ENCODE data around the gene SIX1.

The SIX1 gene

DNA sequence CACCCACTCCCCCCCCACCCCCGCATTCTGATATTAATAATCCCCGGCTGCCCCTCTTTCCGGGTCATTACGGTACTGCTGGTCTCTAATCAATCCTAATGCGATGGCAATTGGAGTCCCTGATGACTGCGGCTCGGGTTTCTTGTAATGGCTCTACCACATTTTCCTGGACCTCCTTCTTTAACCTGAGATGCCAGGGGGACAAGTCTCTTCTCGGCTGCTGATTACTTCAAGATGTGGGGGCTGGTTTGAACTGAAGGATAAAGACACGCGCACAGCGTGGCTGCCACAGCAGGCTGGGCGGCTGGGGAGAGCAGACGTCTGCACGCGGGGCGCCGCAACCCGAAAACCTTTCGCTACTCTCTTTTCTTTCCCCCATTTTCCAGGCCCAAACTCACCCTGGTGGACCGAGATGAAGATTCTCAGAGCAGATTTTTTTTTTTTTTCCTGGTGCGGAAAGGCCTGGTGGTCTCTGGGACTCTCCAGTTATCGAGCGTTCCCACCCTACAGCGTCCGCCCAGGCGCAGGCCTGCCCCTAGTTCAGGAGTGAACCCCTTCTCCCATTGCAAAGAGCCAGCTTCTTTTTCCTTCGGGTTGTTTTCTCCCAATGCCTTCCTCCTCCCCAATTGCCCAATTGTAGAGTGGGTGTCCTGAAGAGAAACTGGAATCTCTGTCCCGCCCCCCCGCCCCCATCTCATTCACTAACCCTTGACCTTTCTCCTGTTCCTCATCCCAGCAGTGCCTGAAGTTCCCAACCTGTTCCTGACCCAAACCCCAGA is 6.0 kb upstream of the SIX1 start:
- DNase-seq = no peak

DNA sequence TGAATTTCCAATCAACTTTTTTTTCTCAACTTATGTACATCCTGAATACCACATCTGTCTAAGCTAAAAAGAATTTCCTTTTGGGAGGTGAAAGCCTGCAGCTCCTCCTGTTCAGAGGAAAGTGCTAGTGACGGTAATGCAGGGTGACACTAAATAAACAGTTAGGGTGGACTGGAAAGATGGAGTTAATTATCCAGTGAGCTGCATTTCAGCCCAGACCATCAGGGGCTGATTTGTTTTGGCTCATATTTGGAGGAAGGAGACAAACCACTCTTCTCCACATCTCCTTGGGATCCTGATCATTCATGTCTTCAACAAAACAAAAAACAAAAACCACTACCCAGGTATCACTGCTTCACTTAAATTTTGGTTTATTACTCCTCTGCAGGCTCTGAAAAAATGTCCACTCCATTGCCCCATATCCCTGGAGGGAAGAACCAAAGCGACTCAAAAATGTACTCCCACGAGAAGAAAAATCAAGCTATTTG is 5.1 kb upstream of the SIX1 start:
- DNase-seq = no peak

DNA sequence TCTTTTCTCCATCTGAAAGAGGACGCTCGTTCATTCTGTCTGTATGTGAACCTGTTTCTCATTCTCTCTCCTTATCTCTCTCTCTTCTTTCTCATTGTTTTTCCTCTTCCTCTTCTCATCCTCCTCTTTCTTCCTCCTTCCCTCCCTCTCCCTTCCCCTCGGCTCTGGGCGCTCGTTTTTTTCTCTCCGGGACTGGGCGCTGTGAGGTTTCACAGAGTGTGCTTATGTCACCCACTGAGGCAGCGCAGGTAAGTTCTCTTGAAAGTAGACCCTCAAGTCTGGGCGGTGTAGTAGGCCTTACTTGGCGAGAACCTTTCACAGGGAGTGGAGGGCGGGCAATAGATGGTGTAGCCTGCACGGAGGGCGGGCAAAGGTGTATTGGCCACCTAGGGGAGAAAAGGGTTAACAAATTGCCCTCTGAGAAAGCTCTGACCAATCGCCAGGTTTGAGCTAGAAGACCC is 4.5 kb upstream of the SIX1 start:
- DNase-seq = no peak

DNA sequence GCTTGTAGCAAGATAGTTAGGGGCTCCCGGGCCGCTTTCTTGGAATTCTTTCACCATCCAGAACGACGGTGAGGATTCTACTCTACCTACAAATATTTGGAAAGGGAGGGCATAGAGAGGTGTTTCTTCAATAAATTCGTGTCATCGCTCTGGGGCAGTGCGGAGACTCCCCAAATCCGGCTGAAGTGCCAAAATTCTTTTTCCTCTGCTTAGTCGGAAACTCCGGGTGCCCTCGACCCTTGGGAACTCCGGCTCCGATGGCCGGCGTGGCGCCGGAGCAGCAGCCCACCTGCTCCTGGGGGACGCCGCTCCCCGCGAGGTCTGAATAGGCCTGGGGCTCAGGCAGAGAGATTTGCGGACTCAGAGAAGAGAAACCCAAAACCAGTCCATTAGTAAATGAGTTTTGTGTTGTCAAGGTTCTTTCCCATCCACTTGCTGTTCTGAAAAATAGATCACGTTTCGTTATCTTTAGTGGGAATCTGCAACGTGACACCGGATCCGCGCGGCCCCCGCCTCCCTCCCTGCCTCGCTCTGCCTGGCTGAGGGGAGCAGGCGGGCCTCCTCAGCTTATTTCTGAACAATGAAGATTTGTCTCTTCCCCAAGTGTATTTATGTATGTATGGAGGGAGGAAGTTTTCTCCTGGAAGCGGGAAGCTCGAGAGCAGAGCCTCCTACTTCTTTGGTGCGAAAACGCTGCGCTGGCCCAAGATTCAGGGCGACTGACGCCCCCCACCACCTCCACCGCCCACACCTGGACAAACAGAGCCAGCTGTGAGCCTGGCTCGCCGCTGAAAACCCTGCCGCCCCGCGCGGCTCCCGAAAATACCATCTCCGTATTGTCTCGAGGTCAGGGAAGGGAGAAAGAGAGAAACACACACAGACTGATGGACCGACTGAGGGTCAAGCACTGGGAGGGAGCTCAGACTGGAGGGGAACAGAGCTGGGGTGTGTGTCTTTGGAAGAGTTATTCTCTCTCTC is 3.7 kb upstream of the SIX1 start:
- peak; percentile 40 to 78 for DNase-seq

DNA sequence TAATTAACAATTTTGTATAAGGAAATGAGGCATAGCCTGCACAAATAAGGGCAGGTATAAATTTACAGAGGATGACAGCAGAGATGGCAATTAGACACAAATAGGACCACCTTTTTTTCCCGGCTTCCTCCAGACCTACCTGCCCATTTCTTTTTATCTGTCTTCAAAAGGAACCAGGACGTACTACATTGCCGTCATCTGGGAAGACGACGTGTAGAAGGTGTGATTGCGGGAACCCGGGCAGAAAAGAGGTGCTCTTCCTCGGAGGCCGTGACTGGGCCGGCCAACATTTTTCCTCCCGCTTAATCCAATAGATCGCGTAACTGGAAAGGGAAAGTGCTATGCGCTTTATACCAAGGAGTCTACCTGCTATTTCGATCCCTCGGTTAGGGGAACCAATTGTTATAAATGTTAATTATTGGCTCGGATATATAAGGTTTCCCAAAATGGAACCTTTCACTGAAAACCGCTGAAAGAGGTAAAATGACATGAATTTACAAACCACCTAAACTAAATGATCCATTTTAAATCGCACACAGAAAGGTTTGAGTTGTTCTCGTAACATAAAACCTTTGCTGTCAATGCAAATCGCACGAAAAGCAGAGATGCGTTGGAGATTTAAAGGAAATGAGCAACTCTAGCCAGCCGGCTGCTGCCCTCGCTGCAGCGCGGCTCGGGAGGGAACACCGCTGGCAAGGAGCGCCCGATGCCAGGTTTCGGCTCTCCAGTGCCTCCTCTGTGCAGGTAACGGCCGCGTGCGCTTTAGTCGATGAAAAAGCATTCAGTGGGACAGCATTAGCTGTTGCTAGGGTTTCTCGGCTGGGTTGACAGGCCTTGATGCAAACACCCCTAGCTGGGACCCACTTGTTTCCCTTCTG is 2.8 kb upstream of the SIX1 start:
- peak; percentile 57 to 90 for DNase-seq

DNA sequence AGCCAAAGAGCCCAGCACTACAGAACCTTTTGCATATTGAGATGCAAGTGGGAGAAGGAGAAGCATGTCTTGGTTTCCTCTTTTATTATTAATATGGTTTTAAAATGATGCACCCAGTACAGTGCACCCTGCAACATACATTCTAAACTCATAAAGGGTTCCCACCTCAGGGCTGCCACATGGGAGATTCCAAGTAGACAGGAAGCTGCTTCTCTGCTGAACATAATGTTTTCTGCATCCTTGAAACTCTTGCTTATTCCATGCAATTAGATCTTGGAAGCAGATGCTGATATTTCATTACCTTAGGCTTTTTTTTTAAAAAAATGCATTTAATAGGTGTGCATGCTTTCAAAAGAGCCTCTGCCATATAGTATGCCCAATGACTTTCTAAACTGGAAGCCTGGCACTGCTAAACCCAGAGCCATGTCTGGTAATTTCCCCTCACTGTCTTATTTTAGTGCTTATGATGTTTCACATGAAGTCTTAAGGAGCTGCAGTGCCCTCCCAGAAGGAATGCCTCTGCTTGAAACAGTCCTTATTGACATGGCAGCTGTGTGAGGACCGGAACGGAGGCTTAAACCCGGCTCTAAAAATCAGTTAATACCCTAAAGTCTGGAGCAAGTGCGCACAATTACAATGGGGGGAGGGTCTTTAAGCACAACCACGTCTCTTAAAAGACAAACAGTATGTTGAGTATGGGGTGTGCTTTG is 2.0 kb upstream of the SIX1 start:
- DNase-seq = peak in 1 of 2 experiments; percentile 47

DNA sequence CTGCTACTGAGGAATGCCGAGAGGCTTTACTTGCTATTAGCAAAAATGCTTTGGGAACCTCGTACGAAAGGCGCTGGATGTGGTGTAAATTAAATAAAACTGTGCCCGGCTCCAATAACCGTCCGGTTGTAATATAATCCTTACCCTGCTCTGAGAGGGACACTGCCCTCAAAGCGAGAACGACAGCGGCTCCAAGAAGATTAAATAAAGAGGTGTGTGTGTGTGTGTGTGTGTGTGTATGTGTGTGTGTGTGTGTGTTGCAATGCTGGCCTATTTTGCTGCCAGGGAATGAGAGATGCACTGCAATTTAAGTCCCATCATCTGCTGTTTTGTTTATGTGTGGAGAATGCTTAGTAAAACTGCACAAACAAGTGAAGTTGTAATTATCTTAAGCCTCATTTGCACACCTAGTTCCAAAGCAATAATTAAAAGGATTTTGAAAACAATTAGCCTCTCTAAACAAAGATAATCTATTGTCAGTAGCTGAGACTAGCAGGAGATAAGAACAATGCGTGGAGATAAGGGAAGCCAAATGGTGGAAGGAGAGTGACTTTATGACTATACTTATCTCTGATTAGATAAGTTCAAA is 1.2 kb upstream of the SIX1 start:
- peak; percentile 74 to 80 for DNase-seq

DNA sequence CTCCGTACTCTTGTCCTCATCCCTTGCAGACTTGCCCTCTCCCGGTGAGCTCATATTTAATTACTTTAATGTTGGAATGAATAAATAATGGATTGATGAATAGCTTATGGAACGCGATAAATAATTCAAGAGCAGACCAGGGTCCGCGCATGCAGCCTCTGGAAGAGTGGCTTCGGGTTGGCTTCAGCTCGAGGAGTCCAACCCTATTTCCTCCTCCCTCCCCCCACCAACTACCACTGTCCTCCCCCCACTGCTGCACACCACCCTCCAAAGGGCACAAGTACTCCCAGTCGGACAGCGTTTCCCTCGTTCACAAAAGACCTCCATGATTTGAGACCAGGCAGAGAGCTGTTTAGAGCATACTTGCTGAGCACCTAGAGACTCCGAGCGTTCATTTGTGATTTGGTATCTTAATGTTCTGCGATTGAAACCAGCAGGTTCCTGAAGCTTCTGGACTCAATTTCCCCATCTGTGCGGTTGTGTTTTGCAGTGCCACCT is 647 bp upstream of the SIX1 start:
- peak; percentile 81 to 85 for DNase-seq

DNA sequence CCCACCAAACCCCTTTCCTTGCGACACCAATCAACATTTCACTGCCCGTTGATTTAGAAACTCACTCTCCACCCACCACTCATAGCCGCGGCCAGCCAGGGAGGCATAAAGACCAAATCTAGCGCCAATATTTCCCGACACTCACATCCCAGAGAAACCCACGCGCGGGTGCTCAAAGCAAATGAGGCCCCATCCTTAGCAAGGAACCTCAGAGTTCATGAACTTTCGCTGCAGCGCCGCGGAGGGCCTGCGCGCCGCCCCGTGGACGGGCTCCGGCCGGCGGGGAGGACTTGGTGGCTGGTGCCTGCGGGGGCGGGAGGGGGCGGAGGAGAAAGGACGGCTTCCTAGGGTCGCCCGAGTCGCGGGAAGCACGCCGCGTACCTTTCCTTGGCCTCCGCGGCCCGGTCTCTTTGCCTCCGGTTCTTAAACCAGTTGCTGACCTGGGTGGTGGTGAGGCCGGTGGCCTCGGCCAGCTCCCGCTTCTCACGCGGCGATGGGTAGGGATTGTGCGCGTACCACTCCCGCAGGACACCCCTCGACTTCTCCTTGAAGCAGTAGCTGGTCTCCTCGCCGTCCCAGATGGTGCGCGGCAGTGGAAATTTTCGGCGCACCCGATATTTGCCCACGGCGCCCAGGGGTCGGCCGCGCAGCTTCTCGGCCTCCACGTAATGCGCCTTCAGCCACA is 886 bp downstream of the SIX1 start:
- peak in 1 of 2 experiments; percentile 56 for DNase-seq

DNA sequence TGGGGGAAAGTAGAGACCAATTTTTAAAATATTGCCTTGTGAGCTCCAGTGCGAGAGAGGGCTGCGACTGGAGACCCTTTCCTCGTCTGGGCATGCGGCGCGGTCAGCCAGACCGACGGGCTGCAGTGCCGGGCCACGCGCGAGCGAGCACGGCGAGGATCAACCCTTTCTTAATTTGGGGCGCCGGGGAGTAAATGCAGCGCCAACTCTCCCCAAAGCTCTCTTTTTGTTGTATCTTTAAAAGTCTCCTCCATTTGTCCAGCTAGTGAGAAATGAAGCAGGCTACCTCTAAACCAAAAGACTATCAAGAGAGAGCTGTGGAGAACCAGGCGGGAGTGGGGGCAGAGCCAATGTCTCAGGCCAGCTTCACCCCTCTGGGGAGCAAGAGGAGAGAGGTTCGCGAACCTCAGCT is 1.4 kb downstream of the SIX1 start:
- peak in 1 of 2 experiments; percentile 50 for DNase-seq

DNA sequence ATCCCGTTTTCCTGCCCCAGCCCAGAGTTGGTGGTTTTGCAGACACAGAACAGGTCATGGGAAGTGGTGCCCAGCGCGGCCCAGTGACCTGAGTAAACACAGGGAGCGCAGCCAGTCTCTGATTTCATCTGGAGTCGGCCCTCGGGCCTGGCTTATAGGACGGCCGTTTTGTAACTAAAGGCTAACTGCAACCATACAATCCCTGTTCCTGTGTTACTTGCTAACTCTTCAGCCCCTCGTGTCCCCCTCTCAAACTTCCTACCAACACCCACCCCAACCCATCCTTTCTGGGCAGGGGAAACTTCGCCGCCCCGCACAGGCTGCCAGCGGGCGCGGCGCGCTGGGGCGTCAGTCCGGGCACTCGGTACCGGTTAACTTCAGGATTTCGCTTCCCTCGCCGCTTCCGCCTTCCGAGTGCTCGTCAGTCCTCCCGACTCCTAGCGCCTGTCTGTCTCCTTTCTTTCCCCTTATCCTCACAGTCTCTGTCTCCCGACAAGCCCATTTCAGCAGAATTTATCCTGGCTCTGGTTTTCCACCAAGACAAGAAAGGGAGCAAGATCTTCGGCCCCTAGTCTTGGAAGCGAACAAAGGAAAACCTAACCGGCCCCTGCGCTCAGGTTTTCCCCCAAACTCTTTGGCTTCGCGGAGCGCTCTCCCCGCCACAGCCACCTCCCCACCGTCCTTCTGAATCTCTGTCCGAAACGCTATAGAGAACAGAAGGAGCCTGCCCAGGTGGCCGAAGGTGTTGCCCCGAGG is 2.0 kb downstream of the SIX1 start:
- DNase-seq = peak; percentile 48 to 84

DNA sequence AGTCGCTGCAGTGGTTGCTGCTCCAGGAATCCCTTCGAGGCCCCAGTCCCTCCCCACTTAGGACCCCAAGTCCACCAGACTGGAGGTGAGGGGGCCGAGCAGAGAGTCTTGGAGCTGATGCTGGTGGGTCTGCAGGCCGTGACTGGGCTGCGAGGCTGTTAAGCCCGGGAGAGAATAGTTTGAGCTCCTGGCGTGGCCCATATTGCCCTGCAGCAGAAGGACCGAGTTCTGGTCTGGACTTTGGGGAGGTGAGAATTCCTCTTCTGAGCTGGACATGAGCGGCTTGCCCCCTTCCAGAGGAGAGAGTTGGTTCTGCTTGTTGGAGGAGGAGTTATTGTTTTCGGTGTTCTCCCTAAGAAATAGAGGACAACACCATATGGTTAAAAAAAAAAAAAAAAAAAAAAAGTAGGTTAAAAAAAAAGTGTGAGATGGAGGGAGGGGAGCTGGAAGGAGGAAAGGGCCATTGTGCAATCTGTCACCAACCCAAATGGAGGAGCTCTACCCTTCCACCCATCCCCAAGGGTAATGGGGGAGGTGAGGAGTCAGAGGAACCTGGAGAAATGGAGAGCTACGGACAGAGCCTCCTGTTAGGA is 3.0 kb downstream of the SIX1 start:
- DNase-seq = peak; percentile 42 to 61

DNA sequence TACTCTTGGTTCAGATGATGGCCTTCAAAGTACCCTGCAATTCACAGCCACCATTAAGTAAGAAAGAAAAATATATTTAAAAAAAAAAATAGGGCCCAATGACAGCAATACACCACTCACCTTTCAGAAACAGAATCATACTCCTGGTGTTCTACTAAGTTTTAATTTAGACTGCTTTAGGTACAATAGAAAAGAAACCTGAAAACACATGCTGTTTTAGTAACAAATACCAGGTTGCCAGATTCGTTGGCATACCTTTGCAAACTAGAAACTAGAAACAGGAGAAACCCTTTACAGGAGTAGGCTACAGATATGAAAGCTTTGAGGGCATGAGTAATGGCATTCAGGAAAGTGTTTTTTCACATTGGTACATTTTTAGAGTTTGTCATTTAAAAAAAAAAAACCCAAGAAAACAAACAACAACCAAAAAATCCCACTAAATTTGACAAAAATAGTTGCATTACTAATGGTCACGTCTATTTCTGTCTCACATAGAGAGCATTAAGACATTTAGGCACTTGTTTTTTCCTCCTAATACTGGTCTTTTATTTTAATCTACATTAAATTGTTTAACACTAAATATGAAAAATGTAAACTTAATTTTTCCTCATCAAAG is 4.0 kb downstream of the SIX1 start:
- no peak for DNase-seq

DNA sequence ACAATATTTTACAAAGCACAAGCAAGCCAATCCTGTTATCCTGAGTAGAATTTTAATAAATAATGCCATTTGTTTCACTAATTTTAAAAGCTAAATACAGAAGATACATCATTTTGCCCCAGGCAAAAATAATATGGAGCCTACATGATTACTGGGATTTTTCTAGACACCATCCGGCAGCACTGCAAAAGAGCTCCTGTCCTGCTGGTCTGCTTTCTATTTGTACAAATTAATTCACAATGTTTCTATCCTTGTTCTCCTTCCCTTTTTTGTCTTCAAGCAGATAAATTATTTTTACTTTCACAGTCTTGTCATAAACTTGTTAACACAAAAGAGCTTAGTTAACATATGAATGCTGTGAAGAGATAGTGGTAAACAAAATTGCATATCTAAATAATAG is 4.6 kb downstream of the SIX1 start:
- no peak for DNase-seq

DNA sequence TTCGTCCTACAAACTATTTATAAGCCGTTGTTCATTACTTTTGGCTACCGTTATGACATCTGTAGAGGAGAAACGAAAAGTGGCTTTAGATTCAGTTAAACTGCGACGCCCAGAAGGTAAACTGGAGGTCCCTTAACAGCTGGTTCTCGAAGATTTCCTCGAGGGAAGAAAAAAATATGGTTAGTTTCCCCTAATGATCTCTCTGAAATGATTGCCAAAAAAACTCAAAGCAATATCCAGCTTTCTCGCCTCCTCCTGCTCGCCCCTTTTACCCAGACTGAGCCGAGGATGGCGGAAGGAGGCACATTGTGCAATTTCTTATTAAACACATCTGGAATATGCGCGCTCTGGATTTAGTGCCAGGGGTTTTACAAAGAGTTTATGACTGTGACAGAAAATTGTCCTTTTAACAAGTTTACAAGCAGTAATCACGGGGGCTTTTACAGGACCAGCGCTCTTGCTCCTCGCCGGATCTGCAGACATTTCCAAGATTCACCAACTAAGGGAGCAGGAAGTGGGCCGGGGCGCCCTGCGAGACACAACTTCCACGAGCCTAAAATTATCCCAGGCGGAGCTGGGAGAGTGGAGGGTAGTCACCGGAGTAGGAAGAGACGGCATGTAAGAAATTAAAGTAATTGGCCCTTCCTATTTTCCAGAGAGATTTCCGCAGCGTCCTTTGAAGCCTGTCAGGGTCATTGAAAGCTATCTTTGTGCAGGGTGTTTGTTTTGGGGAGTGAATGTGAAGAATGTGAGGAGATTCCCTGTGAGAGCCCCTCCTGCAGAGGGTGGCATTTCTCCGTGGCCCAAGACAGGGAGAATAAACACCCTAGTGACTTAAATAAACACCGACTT is 5.6 kb downstream of the SIX1 start:
- no peak for DNase-seq

DNA sequence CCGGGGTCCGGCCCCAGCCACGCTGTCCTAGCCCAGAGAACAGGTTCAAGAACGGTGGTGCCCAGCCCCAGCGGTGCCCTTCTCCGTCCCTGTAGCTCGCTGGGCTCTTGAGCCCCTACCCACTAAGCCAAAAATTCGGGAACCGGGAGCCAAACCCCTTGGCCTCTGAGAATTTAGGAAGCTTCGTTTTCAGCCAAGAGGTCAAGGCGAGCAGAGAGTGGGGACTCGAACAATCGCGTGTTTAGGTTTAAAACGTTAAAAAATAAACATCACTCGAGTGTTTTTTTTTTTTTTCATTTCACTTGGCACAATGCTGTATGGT is 6.2 kb downstream of the SIX1 start:
- DNase-seq = no peak

DNA sequence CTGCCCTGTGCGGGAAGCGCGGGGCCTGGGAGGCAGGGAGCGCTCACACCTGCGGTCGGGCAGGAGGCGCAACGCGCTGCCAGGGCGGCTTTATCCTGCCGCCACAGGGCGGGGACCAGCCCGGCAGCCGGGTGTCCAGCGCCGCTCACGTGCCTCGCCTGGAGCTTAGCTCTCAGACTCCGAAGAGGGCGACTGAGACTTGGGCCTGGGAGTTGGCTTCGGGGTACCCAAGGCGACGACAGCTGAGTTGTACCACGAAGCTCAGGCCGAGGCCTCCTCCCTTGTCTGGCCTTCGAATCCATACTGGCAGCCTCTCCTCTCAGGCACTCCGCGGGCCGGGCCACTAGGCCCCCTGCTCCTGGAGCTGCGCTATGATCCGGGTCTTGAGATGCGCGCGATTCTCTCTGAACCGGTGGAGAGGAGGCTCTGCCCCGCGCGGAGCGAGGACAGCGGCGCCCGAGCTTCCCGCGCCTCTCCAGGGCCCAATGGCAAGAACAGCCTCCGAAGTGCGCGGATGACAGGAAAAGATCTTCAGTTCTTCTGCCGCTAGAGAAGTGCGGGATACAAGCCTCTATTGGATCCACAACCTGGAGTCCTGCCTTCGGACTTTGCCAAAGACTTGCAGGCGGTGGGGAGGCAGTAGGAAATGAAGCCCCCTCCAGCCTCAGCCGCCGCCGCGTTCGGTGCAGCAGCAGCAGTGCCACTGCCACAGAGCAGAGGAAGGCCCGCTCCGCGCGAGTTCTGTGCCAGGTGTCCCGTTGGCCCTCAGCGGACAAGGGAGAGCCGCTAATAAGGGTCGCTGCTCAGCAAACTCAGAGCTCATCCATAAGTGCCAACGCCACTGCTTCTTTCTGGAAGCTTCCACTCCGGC is 6.8 kb downstream of the SIX1 start:
- DNase-seq = no peak

All from NCI-H526 (cell line).